GM12892 (cell line): ENCODE results near the gene ARFGEF3.

Experiments
- POLR2A ChIP-seq: IDR thresholded peaks from 2 replicates; pipeline ENCODE4 v1.6.1; 2011; ENCODE audit warnings: low read depth, low read length, control low read depth
- POLR2AphosphoS5 ChIP-seq: IDR thresholded peaks from 2 replicates; pipeline ENCODE4 v1.6.1; 2011; ENCODE audit warnings: low read depth, low read length, control low read depth
- TAF1 ChIP-seq: IDR thresholded peaks from 2 replicates; pipeline ENCODE4 v1.6.1; 2011; ENCODE audit warnings: low read depth, mild to moderate bottlenecking, control low read depth, low read length, borderline replicate concordance

DNA sequence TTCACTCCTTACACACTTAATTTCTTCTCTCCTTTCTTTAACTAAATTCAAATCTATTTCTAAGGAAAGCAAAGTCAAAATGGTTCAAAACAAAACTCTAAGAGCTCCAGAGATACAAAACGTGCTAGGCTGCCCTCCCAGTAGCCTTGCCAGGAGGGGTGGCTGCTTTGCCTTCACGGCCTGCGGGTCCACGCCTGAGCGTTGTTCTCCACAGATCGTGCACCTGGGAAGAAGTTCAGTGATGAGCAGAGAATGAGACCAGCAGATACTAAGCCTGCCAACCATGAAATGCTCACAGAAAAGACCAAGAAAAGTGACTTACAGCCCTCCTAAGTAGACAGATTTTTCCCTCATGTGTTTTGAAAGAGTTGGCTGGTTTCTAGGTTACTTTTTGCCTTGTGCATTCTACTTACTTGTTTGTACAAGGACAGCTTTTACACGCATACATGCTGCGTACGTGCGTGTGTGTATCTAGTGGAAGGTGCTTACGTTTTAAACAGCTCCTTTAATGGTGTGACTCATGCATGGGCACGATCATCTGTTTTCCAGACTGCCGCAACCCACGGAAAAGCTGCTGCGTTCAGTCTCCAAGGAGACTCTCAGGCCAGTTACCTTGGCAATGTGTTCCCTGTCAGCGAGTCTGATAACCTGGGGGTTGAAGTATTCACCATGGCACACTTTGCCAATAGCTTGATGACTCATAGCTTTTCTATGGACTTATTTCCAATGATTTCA lies 88.9 kb downstream of the ARFGEF3 start:
- TF ChIP-seq POLR2A = no peak
- TF ChIP-seq POLR2AphosphoS5 = no peak
- TF ChIP-seq TAF1 = no peak
